Cardiac septum (tissue), 1 donor: Measurements from ENCODE around the gene LAMA5. TPM values are rescaled to one million over a fixed set of nuclear protein-coding genes. Genes with fewer than 3 reads are reported as not detected.

Experiments used
- DNase-seq: peaks from one replicate; pipeline ENCODE4 v3.0.0-alpha.2; 2020; ENCODE audit warnings: low spot score
- intact Hi-C: fragments of 100-400 bp; cut with DNase I; formaldehyde crosslinking; loops from one replicate; pipeline ENCODE4 v1.14.0; 2022
- total RNA-seq: library from RNA; stranded (reverse); fragmentation: NEBNext Ultra II Directional; extraction: Animal tissue kit (Norgen Biotek cat#: 25700); gene quantifications from one replicate; pipeline ENCODE4 v1.2.1, GENCODE V29; 2021
- donor health status: DM: no; HTN: no; CAD: no.

Gene LAMA5
- total RNA-seq, 1 donor from 2014 or later, result 101 TPM

- intact Hi-C loops, result loop anchor here (1.0 kb wide), 1 partner anchor 25 kb away; no protein-coding TSS in a partner anchor
- peak; percentile 92 for DNase-seq
Measured at GRCh38 chr20:62352402-62353288, 14.5 kb downstream of the LAMA5 start.

- intact Hi-C loops, result loop anchor here (1.0 kb wide), 1 partner anchor 26 kb away; no protein-coding TSS in a partner anchor
- no peak for DNase-seq
Measured at GRCh38 chr20:62351469-62352401, 15.4 kb downstream of the LAMA5 start.

GRCh38 chr20:62350629-62351422 is 16.3 kb downstream of the LAMA5 start:
- intact Hi-C loops, result no loop called here
- DNase-seq, result no peak

- no peak for DNase-seq
- intact Hi-C loops, result no loop called here
Measured at GRCh38 chr20:62350098-62350628, 16.9 kb downstream of the LAMA5 start.

GRCh38 chr20:62349556-62350097 is 17.5 kb downstream of the LAMA5 start:
- intact Hi-C loops, result no loop called here
- DNase-seq, result no peak

GRCh38 chr20:62348604-62349003 is 18.5 kb downstream of the LAMA5 start:
- intact Hi-C loops, result no loop called here
- DNase-seq, result no peak

GRCh38 chr20:62347445-62347844 is 19.7 kb downstream of the LAMA5 start:
- no peak for DNase-seq
- intact Hi-C loops, result no loop called here

GRCh38 chr20:62347151-62347404 is 20.0 kb downstream of the LAMA5 start:
- intact Hi-C loops, result no loop called here

GRCh38 chr20:62346398-62347150 is 20.5 kb downstream of the LAMA5 start:
- DNase-seq, result no peak
- intact Hi-C loops, result no loop called here

More at GRCh38 chr20:62347151-62347404, 20.0 kb downstream of the LAMA5 start:
- no peak for DNase-seq

- intact Hi-C loops, result no loop called here
Measured at GRCh38 chr20:62345681-62346370, 21.3 kb downstream of the LAMA5 start.

GRCh38 chr20:62344782-62345181 is 22.3 kb downstream of the LAMA5 start:
- intact Hi-C loops, result loop anchor here (5.0 kb wide), 1 partner anchor 37 kb away; no protein-coding TSS in a partner anchor
- DNase-seq, result no peak

More at GRCh38 chr20:62345681-62346370, 21.3 kb downstream of the LAMA5 start:
- no peak for DNase-seq

- DNase-seq, result no peak
- intact Hi-C loops, result loop anchor here (5.0 kb wide), 1 partner anchor 37 kb away; no protein-coding TSS in a partner anchor
Measured at GRCh38 chr20:62344092-62344491, 23.0 kb downstream of the LAMA5 start.

- DNase-seq, result no peak
- intact Hi-C loops, result loop anchor here (5.0 kb wide), 1 partner anchor 36 kb away; no protein-coding TSS in a partner anchor
Measured at GRCh38 chr20:62342910-62343309, 24.2 kb downstream of the LAMA5 start.

GRCh38 chr20:62339647-62340062 is 27.5 kb downstream of the LAMA5 start:
- DNase-seq, result no peak
- intact Hi-C loops, result loop anchor here (5.0 kb wide), 1 partner anchor 32 kb away; no protein-coding TSS in a partner anchor

GRCh38 chr20:62338294-62338620 is 28.9 kb downstream of the LAMA5 start:
- intact Hi-C loops, result no loop called here
- no peak for DNase-seq

GRCh38 chr20:62337558-62338293 is 29.4 kb downstream of the LAMA5 start:
- DNase-seq, result no peak
- intact Hi-C loops, result no loop called here
